T-helper 1 cell treated with Interleukin-12 subunit alpha and Interleukin-12 subunit beta and Interleukin-4 antibody, amounts not matched to agents 30 ng/mL and 1 ng/mL, for 36 hours (primary cell): ENCODE measurements around the gene OSBPL7. TPM values are rescaled to one million over a fixed set of nuclear protein-coding genes. Genes with fewer than 3 reads are reported as not detected.

Experiments
- intact Hi-C: fragments of 100-400 bp; cut with micrococcal nuclease; formaldehyde crosslinking; loops from one replicate; pipeline ENCODE4 v1.15.1; 2024
- total RNA-seq: library from RNA; stranded (reverse); gene quantifications from 2 replicates; pipeline ENCODE4 v1.2.3, GENCODE V29; 2022

OSBPL7 gene
- total RNA-seq, 1 donor from 2014 or later, result 36.3 TPM

GRCh38 chr17:47808036-47808829, 13.4 kb downstream of the OSBPL7 start:
- intact Hi-C loops, result no loop called here

GRCh38 chr17:47807421-47807820, 14.2 kb downstream of the OSBPL7 start:
- intact Hi-C loops, result no loop called here

DNA sequence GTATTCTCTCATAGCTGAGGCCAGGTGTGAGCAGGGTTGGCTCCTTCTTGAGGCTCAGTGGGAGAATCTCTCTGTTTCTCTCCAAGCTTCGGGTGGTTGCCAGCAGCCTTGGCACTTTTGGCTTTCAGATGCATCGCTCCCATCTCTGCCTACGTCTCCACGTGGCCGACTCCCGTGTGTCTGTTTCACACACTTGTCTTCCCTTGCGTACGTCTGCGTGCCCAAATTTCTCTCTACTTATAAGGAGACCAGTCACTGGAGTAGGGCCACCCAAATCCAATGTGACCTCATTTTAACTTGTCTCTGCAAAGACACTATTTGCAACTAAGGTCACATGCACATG, 14.7 kb downstream of the OSBPL7 start:
- intact Hi-C loops, result no loop called here

DNA sequence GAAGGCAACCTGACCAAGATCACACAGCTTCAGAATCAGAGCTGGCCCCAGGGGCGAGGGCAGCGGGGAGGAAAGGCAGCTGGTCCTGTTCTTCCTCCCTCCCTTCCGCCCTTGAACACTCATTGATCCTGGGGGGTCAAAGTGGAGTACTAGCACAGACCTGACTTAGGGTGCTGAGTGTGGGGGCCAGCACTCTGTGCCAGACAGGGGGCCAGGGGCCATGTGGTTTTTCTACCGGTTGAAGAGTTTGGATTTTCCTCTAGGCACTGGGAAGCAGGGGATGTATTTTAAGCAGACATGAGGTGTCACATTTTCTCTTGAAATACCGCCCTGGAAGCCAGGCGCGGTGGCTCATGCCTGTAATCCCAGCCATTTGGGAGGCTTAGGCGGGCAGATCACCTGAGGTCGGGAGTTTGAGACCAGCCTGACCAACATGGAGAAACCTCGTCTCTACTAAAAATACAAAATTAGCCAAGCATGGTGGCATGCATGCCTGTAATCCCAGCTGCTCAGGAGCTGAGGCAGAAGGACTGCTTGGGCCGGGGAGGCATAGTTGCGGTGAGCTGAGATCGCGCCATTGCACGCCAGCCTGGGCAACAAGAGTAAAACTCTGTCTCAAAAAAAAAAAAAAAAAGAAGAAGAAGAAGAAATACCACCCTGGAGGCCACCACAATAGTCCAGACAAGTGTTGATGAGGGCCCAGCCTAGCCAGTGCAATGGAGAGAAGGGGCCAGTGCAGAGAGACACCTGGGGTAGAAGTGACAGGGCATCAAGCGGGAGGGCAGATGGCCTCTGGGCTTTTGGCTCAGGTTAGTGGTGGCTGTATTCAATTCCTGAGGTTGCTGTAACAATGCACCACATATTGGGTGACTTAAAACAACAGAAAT, 15.3 kb downstream of the OSBPL7 start:
- intact Hi-C loops, result no loop called here

DNA sequence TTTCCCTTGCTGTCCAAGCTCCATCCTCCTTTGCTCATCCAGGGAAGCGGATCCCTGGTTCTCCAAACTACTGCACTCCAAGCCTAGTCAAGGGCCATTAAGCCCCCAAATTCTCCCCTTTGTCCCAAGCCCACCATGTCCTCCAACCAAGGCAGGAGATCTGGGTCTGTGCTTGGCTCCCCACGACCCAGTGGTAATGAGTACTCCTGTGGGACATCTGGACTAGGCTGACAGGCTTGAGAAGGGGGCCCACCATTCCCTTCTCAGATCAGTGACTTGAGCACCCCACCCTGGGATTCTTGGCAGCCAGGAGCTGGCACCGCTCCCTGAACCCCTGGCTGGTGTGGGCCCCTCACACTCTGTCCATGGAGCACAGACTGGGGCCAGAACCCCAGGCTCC, 17.1 kb downstream of the OSBPL7 start:
- intact Hi-C loops, result loop anchor here (5.0 kb wide), 1 partner anchor 187 kb away; no protein-coding TSS in a partner anchor

GRCh38 chr17:47803751-47804150, 17.8 kb downstream of the OSBPL7 start:
- intact Hi-C loops, result loop anchor here (5.0 kb wide), 1 partner anchor 186 kb away; no protein-coding TSS in a partner anchor

DNA sequence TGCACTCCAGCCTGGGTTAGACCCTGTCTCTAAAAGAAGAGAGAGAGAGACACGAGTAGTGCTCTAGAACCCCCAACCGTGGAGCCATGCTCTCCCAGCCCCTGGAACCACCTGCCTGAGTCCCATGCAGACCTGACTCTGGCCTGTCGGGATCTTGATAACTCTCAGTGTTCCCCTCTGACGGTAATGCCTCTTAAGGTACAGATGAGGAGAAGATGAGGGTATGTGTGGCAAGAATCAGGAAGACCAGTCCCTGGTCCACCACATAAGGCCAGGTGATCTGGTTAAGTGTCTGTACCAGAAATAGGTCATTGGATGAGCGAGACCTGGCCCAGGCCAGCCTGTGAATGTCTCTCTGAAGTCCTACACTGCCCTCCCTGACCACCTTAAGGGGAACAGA, 18.4 kb downstream of the OSBPL7 start:
- intact Hi-C loops, result loop anchor here (5.0 kb wide), 1 partner anchor 186 kb away; no protein-coding TSS in a partner anchor

DNA sequence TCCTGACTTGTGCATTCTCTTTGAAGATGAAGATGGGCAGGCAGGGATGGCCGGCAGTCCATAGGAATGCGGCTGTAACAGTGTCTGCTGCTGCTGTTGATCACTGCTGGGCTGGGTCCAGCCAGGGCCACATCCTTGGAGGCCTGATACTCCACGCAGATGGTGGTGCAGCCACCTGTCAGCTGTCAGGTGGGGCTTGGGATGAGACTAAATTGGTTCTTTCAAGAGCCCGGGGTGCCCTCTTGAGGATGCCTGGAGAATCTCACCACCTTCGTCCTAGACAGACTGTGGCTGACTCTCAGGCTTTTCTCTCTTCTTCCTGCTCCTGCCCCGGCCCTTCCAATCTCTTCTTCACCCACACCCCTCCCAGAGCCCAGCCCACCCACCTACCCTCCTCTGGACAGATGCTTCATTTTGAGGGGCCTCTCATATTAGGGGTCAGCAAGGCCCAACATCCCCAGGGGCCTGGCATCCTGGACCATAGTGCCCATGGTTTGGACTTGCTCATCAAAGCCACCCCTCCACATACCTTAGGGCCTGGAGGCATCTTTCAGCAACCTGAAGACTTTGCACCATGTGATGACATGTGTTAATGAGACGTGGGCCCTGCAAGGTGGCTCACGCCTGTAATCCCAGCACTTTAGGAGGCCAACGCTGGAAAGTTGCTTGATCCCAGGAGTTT, 19.1 kb downstream of the OSBPL7 start:
- intact Hi-C loops, result loop anchor here (1.0 to 5.0 kb wide), 4 partner anchors 26 to 185 kb away; no protein-coding TSS in a partner anchor

DNA sequence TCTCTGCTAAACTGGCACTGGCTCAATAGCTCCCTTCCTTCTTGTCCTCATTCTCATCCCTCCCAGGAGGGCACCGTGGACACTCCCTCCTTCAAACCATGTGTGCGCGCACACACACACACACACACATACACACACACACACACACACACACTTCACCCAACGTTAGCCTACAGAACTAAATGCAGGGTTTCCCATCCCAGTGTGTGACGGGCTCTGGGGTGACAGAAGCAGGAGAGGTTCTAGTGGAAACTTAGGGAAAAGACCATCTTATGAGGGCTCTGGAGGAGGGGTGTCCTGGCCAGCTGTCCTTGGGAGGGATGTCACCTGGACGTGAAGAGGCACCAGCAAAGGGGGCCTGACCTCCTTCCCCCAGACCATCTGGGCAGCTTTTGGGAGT, 19.7 kb downstream of the OSBPL7 start:
- intact Hi-C loops, result loop anchor here (1.0 to 5.0 kb wide), 4 partner anchors 26 to 185 kb away; no protein-coding TSS in a partner anchor

DNA sequence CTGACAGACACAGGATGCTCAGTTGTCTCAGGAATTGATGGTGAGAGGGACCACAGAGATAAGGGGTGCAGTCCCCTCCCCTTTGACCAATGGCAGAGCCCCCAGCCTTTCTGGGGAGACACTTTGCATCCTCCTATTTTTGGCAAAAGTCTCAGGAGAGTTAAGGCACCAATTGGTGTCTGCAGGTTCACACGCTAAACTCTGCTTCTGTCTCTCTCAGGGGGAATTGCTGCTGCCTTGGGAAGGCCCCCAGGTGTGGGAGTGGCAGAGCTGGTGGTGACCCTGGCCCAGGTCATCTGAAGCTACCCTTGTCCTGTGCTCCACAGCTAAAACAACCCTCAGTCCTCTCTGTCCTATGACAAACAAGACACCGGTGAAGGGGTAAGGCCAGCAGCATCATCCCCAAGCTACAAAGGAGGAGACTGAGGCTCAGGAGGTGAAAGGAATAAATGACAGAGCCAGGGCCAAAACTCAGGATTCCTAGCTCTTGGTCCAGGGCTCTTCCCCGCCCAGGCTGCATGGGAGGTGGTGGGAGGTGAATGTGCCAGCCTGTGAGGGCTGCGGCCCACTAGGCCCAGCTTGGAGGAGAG, 20.3 kb downstream of the OSBPL7 start:
- intact Hi-C loops, result loop anchor here (5.0 kb wide), 1 partner anchor 184 kb away; no protein-coding TSS in a partner anchor

- intact Hi-C loops, result loop anchor here (5.0 kb wide), 1 partner anchor 183 kb away; no protein-coding TSS in a partner anchor
Observed at GRCh38 chr17:47800686-47801085, 20.9 kb downstream of the OSBPL7 start.

GRCh38 chr17:47797797-47798196, 23.8 kb downstream of the OSBPL7 start:
- intact Hi-C loops, result no loop called here

DNA sequence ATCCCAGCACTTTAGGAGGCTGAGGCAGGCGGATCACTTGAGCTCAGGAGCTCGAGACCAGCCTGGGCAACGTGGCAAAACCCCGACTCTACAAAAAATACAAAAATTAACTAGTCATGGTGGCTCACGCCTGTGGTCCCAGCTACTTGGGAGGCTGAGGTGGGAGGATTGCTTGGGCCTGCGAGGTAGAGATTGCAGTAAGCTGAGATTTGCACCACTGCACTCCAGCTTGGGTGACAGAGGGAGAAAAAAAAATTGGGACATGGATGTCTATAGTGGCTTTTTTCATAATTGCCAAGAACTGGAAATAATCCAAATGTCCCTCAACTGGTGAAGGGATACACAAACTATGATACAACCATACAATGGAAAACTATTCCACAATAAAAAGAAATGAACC, 28.6 kb downstream of the OSBPL7 start:
- intact Hi-C loops, result no loop called here

- intact Hi-C loops, result no loop called here
Observed at GRCh38 chr17:47792457-47792856, 29.1 kb downstream of the OSBPL7 start.

- intact Hi-C loops, result no loop called here
Observed at GRCh38 chr17:47791025-47791424, 30.6 kb downstream of the OSBPL7 start.

DNA sequence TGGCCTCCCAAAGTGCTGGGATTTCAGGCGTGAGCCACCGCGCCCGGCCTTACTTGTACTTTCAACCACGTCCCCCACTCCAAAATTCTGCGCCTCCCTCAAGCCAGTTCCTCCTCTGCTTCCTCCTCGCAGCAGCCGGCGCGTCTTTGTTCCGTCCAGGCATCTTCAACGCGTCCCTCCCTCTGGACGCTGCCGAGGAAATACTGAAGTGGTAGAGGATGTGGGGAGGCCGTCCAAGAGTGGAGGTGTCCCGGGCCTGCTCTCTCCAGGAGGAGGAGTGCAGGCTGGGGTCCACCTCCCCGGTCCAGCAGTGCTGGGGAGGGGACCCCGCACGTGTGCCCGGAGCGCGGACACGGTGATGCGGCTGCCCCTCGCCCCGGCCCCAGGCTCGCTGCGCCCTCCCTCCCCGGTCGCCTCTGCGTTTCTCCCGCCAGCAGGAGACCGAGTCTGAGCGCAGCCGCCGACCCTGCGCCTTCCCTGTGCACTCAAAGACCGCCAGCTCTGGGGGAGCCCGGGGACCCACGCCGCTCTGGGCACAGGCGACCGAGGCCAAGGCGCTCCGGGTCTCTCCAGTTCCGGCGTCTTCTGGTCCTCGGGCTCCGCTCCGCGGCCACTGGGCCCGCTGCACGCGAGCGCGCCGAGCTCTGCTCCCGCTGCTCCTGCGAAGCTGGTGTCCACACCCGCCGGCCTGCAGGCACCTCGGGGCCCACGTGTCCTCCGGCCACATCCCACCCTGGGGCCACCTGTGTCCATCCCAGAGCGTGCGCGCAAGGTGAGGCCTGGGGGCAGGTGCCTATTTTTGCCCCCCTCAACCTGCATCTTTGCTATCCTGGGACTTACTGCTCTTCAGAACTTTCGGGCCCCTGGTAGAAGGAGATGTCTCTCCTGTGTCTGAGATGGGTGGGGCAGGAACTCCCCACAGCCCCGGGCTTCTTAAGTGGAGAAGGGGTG, 31.7 kb downstream of the OSBPL7 start:
- intact Hi-C loops, result loop anchor here (1.0 kb wide), 3 partner anchors 14 to 126 kb away; no protein-coding TSS in a partner anchor

DNA sequence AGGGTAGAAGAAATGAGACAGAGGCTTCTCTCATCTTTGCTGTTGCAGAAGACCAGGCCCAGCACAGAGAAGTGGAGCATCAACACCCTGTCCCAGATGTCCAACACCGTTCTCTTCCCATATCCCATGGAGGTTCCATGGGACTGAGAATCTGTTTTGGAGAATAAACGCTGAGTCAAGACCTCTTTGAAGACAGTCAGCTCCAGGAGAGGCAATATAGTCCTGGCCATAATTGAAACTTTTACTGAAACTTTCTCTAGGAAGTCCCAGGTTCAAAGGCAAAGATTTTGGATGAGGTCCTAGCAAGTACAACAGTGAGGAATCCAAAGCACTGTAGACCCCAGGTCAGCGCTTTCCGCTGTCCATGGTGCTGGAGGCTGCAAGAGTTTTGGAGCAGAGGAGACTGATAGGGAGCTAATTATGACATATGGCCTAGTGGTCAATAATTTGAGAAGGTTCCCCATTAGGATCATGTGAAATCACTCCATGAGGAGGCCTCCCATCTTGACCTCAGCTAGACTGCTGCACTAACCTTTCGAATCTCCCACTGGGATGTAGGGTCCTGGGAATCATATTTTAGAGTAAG, 36.0 kb downstream of the OSBPL7 start:
- intact Hi-C loops, result no loop called here

DNA sequence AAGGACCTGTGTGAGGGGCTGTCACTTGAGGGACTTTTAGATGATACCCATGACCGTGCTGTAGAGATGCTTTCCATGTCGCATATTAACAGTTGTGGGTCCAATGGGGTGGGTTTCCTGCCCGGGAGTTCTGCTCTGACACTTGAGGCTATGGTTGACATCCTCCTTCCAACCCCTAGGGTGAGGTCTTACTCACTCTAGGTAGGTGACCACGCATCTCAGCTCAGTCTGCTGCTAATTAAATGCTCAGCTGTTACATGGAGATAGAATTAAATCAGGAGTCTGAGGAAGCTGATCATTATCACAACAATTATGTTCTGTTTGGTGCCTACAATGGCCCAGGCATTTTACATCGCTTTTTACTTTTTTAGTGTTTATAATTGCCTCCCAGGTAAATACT, 40.2 kb downstream of the OSBPL7 start:
- intact Hi-C loops, result no loop called here

GRCh38 chr17:47778184-47778635, 43.4 kb downstream of the OSBPL7 start:
- intact Hi-C loops, result no loop called here
